Keratinocyte (primary cell): ENCODE measurements around the gene DIAPH2.

Experiments
- CTCF ChIP-seq, 3 experiments: IDR thresholded peaks in 1 of 3; conservative IDR thresholded peaks in 1 of 3; optimal IDR thresholded peaks in 1 of 3; 2 replicates in 2 of 3; 3 replicates in 1 of 3; pipeline versions ENCODE3 to v1.5.1; 2011; ENCODE audit warnings: low read length in 3 of 3, mild to moderate bottlenecking in 3 of 3, moderate library complexity in 2 of 3, control low read depth in 1 of 3, inconsistent platforms in 1 of 3; ENCODE audit not compliant: insufficient read depth in 2 of 3; ENCODE audit errors: extremely low read depth in 1 of 3
- EZH2 ChIP-seq: IDR thresholded peaks from one replicate; pipeline ENCODE4 v1.6.1; 2012; ENCODE audit warnings: inconsistent platforms, mild to moderate bottlenecking, low read length, moderate library complexity

- TF ChIP-seq CTCF (optimal IDR thresholded peaks at IDR 0.05 in 1 of 3, IDR thresholded peaks at IDR 0.05 in 1 of 3, conservative IDR thresholded peaks at IDR 0.05 in 1 of 3; ENCODE audit: extremely low read depth in 1 of 3, insufficient read depth in 2 of 3, low read length in 3 of 3) (no peak), EZH2 (no peak)
Observed at GRCh38 chrX:96753230-96753629, 68.6 kb downstream of the DIAPH2 start.
